IPS-15b (cell line): Measurements from ENCODE around the gene GATM.
"Not testable (repeated sequence)": the region's sequence is repeated elsewhere in the genome, so short reads cannot be mapped to it uniquely, and the experiment has no call there.

Experiments
- H3K27me3 ChIP-seq: one replicate; pipeline ENCODE4 v1.6.1; 2013; ENCODE audit warnings: low read length; ENCODE audit not compliant: control insufficient read depth, insufficient read depth
- H3K36me3 ChIP-seq: one replicate; pipeline ENCODE4 v1.6.1; 2013; ENCODE audit warnings: low read length; ENCODE audit not compliant: control insufficient read depth, insufficient read depth
- H3K4me1 ChIP-seq: one replicate; pipeline ENCODE4 v1.6.1; 2013; ENCODE audit warnings: mild to moderate bottlenecking, low read length; ENCODE audit not compliant: control insufficient read depth, insufficient read depth
- H3K4me3 ChIP-seq: one replicate; pipeline ENCODE4 v1.5.1; 2013; ENCODE audit warnings: low read depth, low read length
- H3K9ac ChIP-seq: one replicate; pipeline ENCODE4 v1.6.1; 2013; ENCODE audit warnings: low read depth, mild to moderate bottlenecking, low read length
- H3K9me3 ChIP-seq: one replicate; pipeline ENCODE4 v1.6.1; 2013; ENCODE audit warnings: mild to moderate bottlenecking, low read length; ENCODE audit not compliant: control insufficient read depth, insufficient read depth

Gene GATM

GRCh38 chr15:45320581-45321205 is 57.7 kb downstream of the GATM start:
- H3K4me3 ChIP-seq, result no peak overlapping the region
- H3K9ac ChIP-seq, result no peak overlapping the region
- H3K4me1 ChIP-seq, result no peaks in the 10 kb centered on the region
- H3K36me3 ChIP-seq, result no peaks in the 10 kb centered on the region
- H3K27me3 ChIP-seq, result no peaks in the 10 kb centered on the region
- H3K9me3 ChIP-seq, result no peaks in the 10 kb centered on the region

- Histone ChIP-seq H3K36me3 (no peaks in the 10 kb centered on the region), H3K4me3 (no peak overlapping the region), H3K27me3 (no peaks in the 10 kb centered on the region), H3K9me3 (no peaks in the 10 kb centered on the region), H3K4me1 (no peaks in the 10 kb centered on the region), H3K9ac (no peak overlapping the region)
Observed at GRCh38 chr15:45319472-45320214, 58.7 kb downstream of the GATM start.

DNA sequence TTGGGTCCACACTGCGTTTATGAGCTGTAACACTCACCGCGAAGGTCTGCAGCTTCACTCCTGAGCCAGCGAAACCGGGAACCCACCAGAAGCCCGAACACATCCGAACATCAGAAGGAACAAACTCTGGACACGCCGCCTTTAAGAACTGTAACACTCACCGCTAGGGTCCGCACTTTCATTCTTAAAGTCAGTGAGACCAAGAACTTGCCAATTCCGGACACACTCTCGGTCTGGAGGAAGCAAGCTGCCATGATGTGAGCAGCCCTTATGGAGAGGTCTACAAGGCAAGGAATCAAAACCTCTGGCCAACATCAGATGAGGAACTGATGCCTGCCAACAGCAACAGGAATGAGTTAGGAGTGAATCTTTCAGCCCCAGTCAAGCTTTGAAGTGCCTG is 63.4 kb downstream of the GATM start:
- H3K4me3 ChIP-seq, result no peak overlapping the region
- no peaks in the 10 kb centered on the region for H3K36me3 ChIP-seq
- H3K4me1 ChIP-seq, result no peaks in the 10 kb centered on the region
- H3K27me3 ChIP-seq, result no peaks in the 10 kb centered on the region
- H3K9ac ChIP-seq, result no peak overlapping the region
- H3K9me3 ChIP-seq, result no peaks in the 10 kb centered on the region

- not testable (repeated sequence) for H3K9me3 ChIP-seq, H3K4me3 ChIP-seq, H3K9ac ChIP-seq, H3K4me1 ChIP-seq, H3K36me3 ChIP-seq, H3K27me3 ChIP-seq
Observed at GRCh38 chr15:45314117-45314516, 64.2 kb downstream of the GATM start.
